ENCODE data around the gene GEMIN2. TPM values are rescaled to one million over a fixed set of nuclear protein-coding genes. Genes with fewer than 3 reads are reported as not detected.
"Not testable (repeated sequence)": the region's sequence is repeated elsewhere in the genome, so short reads cannot be mapped to it uniquely, and the experiment has no call there.

The GEMIN2 gene
- polyA plus RNA-seq, 4 donors, result 4.6 to 13.8 (median 9.4) TPM

GRCh38 chr14:39167797-39168320, 53.7 kb downstream of the GEMIN2 start:
- H3K4me3 ChIP-seq (ENCODE audit: low read depth in 1 of 3, low read length in 3 of 3); DNase-seq; FAIRE-seq; H3K9me3 ChIP-seq (ENCODE audit: control insufficient read depth in 2 of 2, insufficient read depth in 1 of 2, low read depth in 1 of 2, low read length in 1 of 2); H3K27ac ChIP-seq (ENCODE audit: low read depth in 1 of 3, low read length in 2 of 3); H3K27me3 ChIP-seq (ENCODE audit: control insufficient read depth in 3 of 3, insufficient read depth in 3 of 3, low read length in 3 of 3): not testable (repeated sequence)
- peaks cover 0 to 16% (median 5%) of the 10 kb centered on the region in 3 donors for H3K36me3 ChIP-seq (ENCODE audit: control insufficient read depth in 3 of 3, insufficient read depth in 2 of 3, low read depth in 1 of 3, low read length in 3 of 3)
- 89 to 93% (median 90%) methylated on average over 10 of the region's 10 CpGs for WGBS, 3 donors
- peaks cover 2 to 15% (median 8%) of the 10 kb centered on the region in 3 donors for H3K4me1 ChIP-seq (ENCODE audit: control insufficient read depth in 3 of 3, insufficient read depth in 2 of 3, low read depth in 1 of 3, low read length in 2 of 3)

GRCh38 chr14:39168591-39168990, 54.5 kb downstream of the GEMIN2 start:
- H3K27ac ChIP-seq (ENCODE audit: low read depth in 1 of 3, low read length in 2 of 3), result no peak overlapping the region
- 31 to 66% (median 63%) methylated on average over 4 of the region's 4 CpGs for WGBS, 3 donors
- H3K27me3 ChIP-seq (ENCODE audit: control insufficient read depth in 3 of 3, insufficient read depth in 3 of 3, low read length in 3 of 3), result no peaks in the 10 kb centered on the region
- peaks cover 0 to 14% (median 3%) of the 10 kb centered on the region in 3 donors for H3K36me3 ChIP-seq (ENCODE audit: control insufficient read depth in 3 of 3, insufficient read depth in 2 of 3, low read depth in 1 of 3, low read length in 3 of 3)
- H3K9me3 ChIP-seq (ENCODE audit: control insufficient read depth in 2 of 2, insufficient read depth in 1 of 2, low read depth in 1 of 2, low read length in 1 of 2), result no peaks in the 10 kb centered on the region
- FAIRE-seq (no peak), DNase-seq (no peak)
- peaks cover 2 to 15% (median 8%) of the 10 kb centered on the region in 3 donors for H3K4me1 ChIP-seq (ENCODE audit: control insufficient read depth in 3 of 3, insufficient read depth in 2 of 3, low read depth in 1 of 3, low read length in 2 of 3)
- H3K4me3 ChIP-seq (ENCODE audit: low read depth in 1 of 3, low read length in 3 of 3), result no peak overlapping the region

- H3K4me3 ChIP-seq (ENCODE audit: low read depth in 1 of 3, low read length in 3 of 3), result peak overlapping the region; percentile 70 to 85 (median 80)
- 0 to 1% (median 1%) methylated on average over 7 of the region's 7 CpGs for WGBS, 3 donors
- peak in 1 of 2 donors; percentile 42 for DNase-seq
- no peaks in the 10 kb centered on the region for H3K27me3 ChIP-seq (ENCODE audit: control insufficient read depth in 3 of 3, insufficient read depth in 3 of 3, low read length in 3 of 3)
- H3K36me3 ChIP-seq (ENCODE audit: control insufficient read depth in 3 of 3, insufficient read depth in 2 of 3, low read depth in 1 of 3, low read length in 3 of 3), result peaks cover 0 to 9% (median 0%) of the 10 kb centered on the region in 3 donors
- H3K4me1 ChIP-seq (ENCODE audit: control insufficient read depth in 3 of 3, insufficient read depth in 2 of 3, low read depth in 1 of 3, low read length in 2 of 3), result peaks cover 2 to 15% (median 8%) of the 10 kb centered on the region in 3 donors
- no peaks in the 10 kb centered on the region for H3K9me3 ChIP-seq (ENCODE audit: control insufficient read depth in 2 of 2, insufficient read depth in 1 of 2, low read depth in 1 of 2, low read length in 1 of 2)
- FAIRE-seq, result no peak
- peak overlapping the region; percentile 83 to 98 (median 97) for H3K27ac ChIP-seq (ENCODE audit: low read depth in 1 of 3, low read length in 2 of 3)
These were observed 55.4 kb downstream of the GEMIN2 start for GRCh38 chr14:39169541-39169900.

- FAIRE-seq, result no peak
- H3K4me1 ChIP-seq (ENCODE audit: control insufficient read depth in 3 of 3, insufficient read depth in 2 of 3, low read depth in 1 of 3, low read length in 2 of 3), result peaks cover 2 to 19% (median 11%) of the 10 kb centered on the region in 3 donors
- H3K27ac ChIP-seq (ENCODE audit: low read depth in 1 of 3, low read length in 2 of 3), result no peak overlapping the region
- H3K27me3 ChIP-seq (ENCODE audit: control insufficient read depth in 3 of 3, insufficient read depth in 3 of 3, low read length in 3 of 3), result no peaks in the 10 kb centered on the region
- no peak for DNase-seq
- WGBS, 3 donors, result 78 to 89% (median 89%) methylated on average over 3 of the region's 3 CpGs
- H3K36me3 ChIP-seq (ENCODE audit: control insufficient read depth in 3 of 3, insufficient read depth in 2 of 3, low read depth in 1 of 3, low read length in 3 of 3), result peaks cover 2 to 9% (median 5%) of the 10 kb centered on the region in 3 donors
- H3K9me3 ChIP-seq (ENCODE audit: control insufficient read depth in 2 of 2, insufficient read depth in 1 of 2, low read depth in 1 of 2, low read length in 1 of 2), result no peaks in the 10 kb centered on the region
- H3K4me3 ChIP-seq (ENCODE audit: low read depth in 1 of 3, low read length in 3 of 3), result no peak overlapping the region
These were observed 59.1 kb downstream of the GEMIN2 start for GRCh38 chr14:39173198-39173597.

- peak; percentile 99 to 100 for DNase-seq
These were observed 60.7 kb downstream of the GEMIN2 start, which contains the start of gene PNN for GRCh38 chr14:39174560-39175444. TSS of gene PNN (plus strand) at chr14:39175254. CDS start at chr14:39175280, 26 bp downstream.

GRCh38 chr14:39175445-39176262, 61.5 kb downstream of the GEMIN2 start:
- DNase-seq, result peak in 1 of 2 donors; percentile 42
- Histone ChIP-seq H3K27ac (ENCODE audit: low read depth in 1 of 3, low read length in 2 of 3) (peak overlapping the region; percentile 84 to 95 (median 87)), H3K27me3 (ENCODE audit: control insufficient read depth in 3 of 3, insufficient read depth in 3 of 3, low read length in 3 of 3) (no peaks in the 10 kb centered on the region), H3K4me3 (ENCODE audit: low read depth in 1 of 3, low read length in 3 of 3) (peak overlapping the region; percentile 76 to 98 (median 91)), H3K4me1 (ENCODE audit: control insufficient read depth in 3 of 3, insufficient read depth in 2 of 3, low read depth in 1 of 3, low read length in 2 of 3) (peaks cover 0 to 9% (median 8%) of the 10 kb centered on the region in 3 donors), H3K36me3 (ENCODE audit: control insufficient read depth in 3 of 3, insufficient read depth in 2 of 3, low read depth in 1 of 3, low read length in 3 of 3) (peaks cover 13 to 26% (median 14%) of the 10 kb centered on the region in 3 donors), H3K9me3 (ENCODE audit: control insufficient read depth in 2 of 2, insufficient read depth in 1 of 2, low read depth in 1 of 2, low read length in 1 of 2) (no peaks in the 10 kb centered on the region)
- FAIRE-seq, result no peak
- WGBS, 3 donors, result 0 to 1% (median 1%) methylated on average over 27 to 36 of the region's 36 CpGs

More at GRCh38 chr14:39174560-39175444, 60.7 kb downstream of the GEMIN2 start, which contains the start of gene PNN:
- H3K4me1 ChIP-seq (ENCODE audit: control insufficient read depth in 3 of 3, insufficient read depth in 2 of 3, low read depth in 1 of 3, low read length in 2 of 3), result peaks cover 0 to 9% (median 8%) of the 10 kb centered on the region in 3 donors
- WGBS, 3 donors, result 1 to 3% (median 2%) methylated on average over 54 to 56 of the region's 56 CpGs
- no peaks in the 10 kb centered on the region for H3K9me3 ChIP-seq (ENCODE audit: control insufficient read depth in 2 of 2, insufficient read depth in 1 of 2, low read depth in 1 of 2, low read length in 1 of 2)
- H3K27me3 ChIP-seq (ENCODE audit: control insufficient read depth in 3 of 3, insufficient read depth in 3 of 3, low read length in 3 of 3), result no peaks in the 10 kb centered on the region
- peak within 1 kb of the TSS; percentile 84 to 97 (median 87) for H3K27ac ChIP-seq (ENCODE audit: low read depth in 1 of 3, low read length in 2 of 3)
- FAIRE-seq, result no peak
- peaks cover 9 to 23% (median 10%) of the 10 kb centered on the region in 3 donors for H3K36me3 ChIP-seq (ENCODE audit: control insufficient read depth in 3 of 3, insufficient read depth in 2 of 3, low read depth in 1 of 3, low read length in 3 of 3)
- H3K4me3 ChIP-seq (ENCODE audit: low read depth in 1 of 3, low read length in 3 of 3), result peak within 1 kb of the TSS; percentile 76 to 98 (median 91)

GRCh38 chr14:39176263-39177167, 62.4 kb downstream of the GEMIN2 start:
- 55 to 64% (median 55%) methylated on average over 5 of the region's 5 CpGs for WGBS, 3 donors
- H3K27ac ChIP-seq (ENCODE audit: low read depth in 1 of 3, low read length in 2 of 3), result peak overlapping the region in 1 of 3 donors; percentile 84
- no peaks in the 10 kb centered on the region for H3K9me3 ChIP-seq (ENCODE audit: control insufficient read depth in 2 of 2, insufficient read depth in 1 of 2, low read depth in 1 of 2, low read length in 1 of 2)
- peak overlapping the region in 2 of 3 donors; percentile 91 to 98 for H3K4me3 ChIP-seq (ENCODE audit: low read depth in 1 of 3, low read length in 3 of 3)
- peaks cover 15 to 31% (median 20%) of the 10 kb centered on the region in 3 donors for H3K36me3 ChIP-seq (ENCODE audit: control insufficient read depth in 3 of 3, insufficient read depth in 2 of 3, low read depth in 1 of 3, low read length in 3 of 3)
- FAIRE-seq (no peak), DNase-seq (no peak)
- no peaks in the 10 kb centered on the region for H3K27me3 ChIP-seq (ENCODE audit: control insufficient read depth in 3 of 3, insufficient read depth in 3 of 3, low read length in 3 of 3)
- peaks cover 0 to 4% (median 4%) of the 10 kb centered on the region in 3 donors for H3K4me1 ChIP-seq (ENCODE audit: control insufficient read depth in 3 of 3, insufficient read depth in 2 of 3, low read depth in 1 of 3, low read length in 2 of 3)
